Kidney (tissue), 14 donors: ENCODE measurements around the gene F11R. TPM values are rescaled to one million over a fixed set of nuclear protein-coding genes. Genes with fewer than 3 reads are reported as not detected.

Experiments used
- DNase-seq, 5 donors: peaks; one replicate each; pipeline ENCODE4 v3.0.0-alpha.2; 2013 to 2020
- FAIRE-seq: peaks from 2 replicates; lab custom pipeline; 2012; peaks lifted over from hg19 to GRCh38; lab: Jason Lieb, UNC
- H3K27ac ChIP-seq, 2 donors: one replicate each; pipeline ENCODE4 v1.7.0; 2013; ENCODE audit warnings: low read depth in 2 of 2, low read length in 2 of 2, inconsistent platforms in 1 of 2
- H3K27me3 ChIP-seq: one replicate; pipeline ENCODE4 v1.7.1; 2013; ENCODE audit warnings: low read length, inconsistent platforms; ENCODE audit not compliant: control insufficient read depth, insufficient read depth
- H3K36me3 ChIP-seq, 3 donors: one replicate each; pipeline versions ENCODE4 v1.7.0 to v1.7.1; 2013; ENCODE audit warnings: low read length in 3 of 3, control low read depth in 1 of 3, inconsistent platforms in 1 of 3; ENCODE audit not compliant: insufficient read depth in 3 of 3, control insufficient read depth in 2 of 3
- H3K4me1 ChIP-seq, 3 donors: one replicate each; pipeline versions ENCODE4 v1.7.0 to v1.7.1; 2013; ENCODE audit warnings: low read length in 3 of 3, inconsistent platforms in 1 of 3, low read depth in 1 of 3; ENCODE audit not compliant: control insufficient read depth in 2 of 3, insufficient read depth in 2 of 3
- H3K4me3 ChIP-seq, 3 donors: one replicate each; pipeline versions ENCODE4 v1.7.0 to v1.8.1; 2013; ENCODE audit warnings: low read length in 3 of 3, control low read depth in 1 of 3, inconsistent platforms in 1 of 3
- H3K9ac ChIP-seq, 3 donors: one replicate each; pipeline versions ENCODE4 v1.7.0 to v1.7.1; 2013; ENCODE audit warnings: low read length in 3 of 3, control low read depth in 1 of 3, inconsistent platforms in 1 of 3
- H3K9me3 ChIP-seq, 3 donors: one replicate each; pipeline versions ENCODE4 v1.7.0 to v1.7.1; 2013; ENCODE audit warnings: low read length in 3 of 3, control low read depth in 1 of 3, inconsistent platforms in 1 of 3; ENCODE audit not compliant: control insufficient read depth in 2 of 3, insufficient read depth in 1 of 3
- CTCF ChIP-seq: IDR thresholded peaks from 3 replicates; pipeline ENCODE4 v1.5.1; 2012; ENCODE audit warnings: mild to moderate bottlenecking, moderate library complexity, borderline replicate concordance; ENCODE audit not compliant: insufficient read depth; ENCODE audit errors: extremely low read depth
- intact Hi-C: fragments of 100-400 bp; cut with DNase I; formaldehyde crosslinking; loops from one replicate; pipeline ENCODE4 v1.11.1; 2022
- polyA plus RNA-seq: library from polyadenylated mRNA; stranded (reverse); fragments of 350-450 nt; fragmentation: Illumina TruSeq; extraction: RNeasy Lipid Tissue Mini Kit (QIAGEN cat#74804); gene quantifications from one replicate; pipeline ENCODE4 v1.2.3, GENCODE V29; 2014; ENCODE audit warnings: low read depth, low replicate concordance; ENCODE audit not compliant: insufficient read depth
- total RNA-seq: library from RNA; stranded (reverse); fragmentation: NEBNext Ultra II Directional; extraction: Animal tissue kit (Norgen Biotek cat#: 25700); gene quantifications from one replicate; pipeline ENCODE4 v1.2.1, GENCODE V29; 2021
- donor health status: control.
- donor health status: control.
- donor health status: control.
- donor health status: control.
- donor health status: control.
- donor health status: DM: yes; HTN: yes; CAD: no.
- donor health status: Normal renal cell carcinoma (clear cell type).

The F11R gene
- total and polyA plus RNA-seq, 2 donors from 2014 or later = 36.9 to 117 TPM

- Histone ChIP-seq H3K9me3 (no peaks in the 10 kb centered on the region), H3K27ac (no peak overlapping the region), H3K4me1 (no peaks in the 10 kb centered on the region), H3K9ac (no peak overlapping the region), H3K27me3 (no peaks in the 10 kb centered on the region), H3K4me3 (no peak overlapping the region), H3K36me3 (no peaks in the 10 kb centered on the region)
- DNase-seq (peak in 1 of 5 donors; percentile 38), FAIRE-seq (no peak)
- TF ChIP-seq CTCF = no peak
- intact Hi-C loops = no loop called here
These were observed 31.9 kb upstream of the F11R start for GRCh38 chr1:161052899-161053298.

- no peak for TF ChIP-seq CTCF
- no peak overlapping the region for H3K9ac ChIP-seq
- no peaks in the 10 kb centered on the region for H3K36me3 ChIP-seq
- H3K27me3 ChIP-seq = no peaks in the 10 kb centered on the region
- intact Hi-C loops = no loop called here
- no peak overlapping the region for H3K27ac ChIP-seq
- H3K9me3 ChIP-seq = no peaks in the 10 kb centered on the region
- H3K4me3 ChIP-seq = no peak overlapping the region
- FAIRE-seq = no peak
- H3K4me1 ChIP-seq = peaks cover 0 to 2% (median 0%) of the 10 kb centered on the region in 3 donors
- DNase-seq = no peak
These were observed 30.3 kb upstream of the F11R start for GRCh38 chr1:161051219-161051618.

GRCh38 chr1:161048949-161049722, 28.2 kb upstream of the F11R start:
- H3K4me1 ChIP-seq = peaks cover 3 to 7% (median 6%) of the 10 kb centered on the region in 3 donors
- no peak overlapping the region for H3K27ac ChIP-seq
- intact Hi-C loops = no loop called here
- no peaks in the 10 kb centered on the region for H3K27me3 ChIP-seq
- no peak for TF ChIP-seq CTCF
- no peak for DNase-seq
- H3K4me3 ChIP-seq = no peak overlapping the region
- H3K9ac ChIP-seq = no peak overlapping the region
- no peak for FAIRE-seq
- no peaks in the 10 kb centered on the region for H3K9me3 ChIP-seq
- no peaks in the 10 kb centered on the region for H3K36me3 ChIP-seq
